Bladder microvascular endothelial cell (primary cell): Measurements from ENCODE around the gene RLN3. TPM values are rescaled to one million over a fixed set of nuclear protein-coding genes. Genes with fewer than 3 reads are reported as not detected.

Experiments used
- total RNA-seq: library from RNA; depleted of rRNA; stranded (reverse); fragments of >200 nt; gene quantifications from 2 replicates; pipeline ENCODE4 v1.2.3, GENCODE V29; 2014

The RLN3 gene
- not detected in 2 replicates for total RNA-seq

DNA sequence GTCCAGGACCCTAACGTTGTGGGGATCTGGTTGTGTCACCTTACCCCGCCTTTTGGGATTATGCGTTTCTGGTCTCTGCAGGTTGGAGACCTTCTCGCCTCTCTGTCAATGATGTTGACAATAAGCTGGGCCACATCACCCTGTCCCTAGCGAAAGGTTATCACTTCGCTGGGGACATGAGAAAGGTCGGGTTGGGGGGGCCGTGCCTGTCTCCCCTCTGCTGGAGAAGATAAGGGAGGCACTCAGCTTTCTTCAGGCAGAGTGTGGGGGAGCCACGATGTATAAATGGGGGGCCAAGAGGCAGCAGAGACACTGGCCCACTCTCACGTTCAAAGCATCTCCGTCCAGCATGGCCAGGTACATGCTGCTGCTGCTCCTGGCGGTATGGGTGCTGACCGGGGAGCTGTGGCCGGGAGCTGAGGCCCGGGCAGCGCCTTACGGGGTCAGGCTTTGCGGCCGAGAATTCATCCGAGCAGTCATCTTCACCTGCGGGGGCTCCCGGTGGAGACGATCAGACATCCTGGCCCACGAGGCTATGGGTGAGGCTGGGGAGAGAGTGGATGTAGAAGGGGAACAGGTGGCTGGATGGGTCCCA is at the start of gene RLN3:
Gene RLN3, plus strand, starts transcription at position 293 of the 595 bp plus-strand sequence. Its CDS starts 57 bp downstream, at position 350.

DNA sequence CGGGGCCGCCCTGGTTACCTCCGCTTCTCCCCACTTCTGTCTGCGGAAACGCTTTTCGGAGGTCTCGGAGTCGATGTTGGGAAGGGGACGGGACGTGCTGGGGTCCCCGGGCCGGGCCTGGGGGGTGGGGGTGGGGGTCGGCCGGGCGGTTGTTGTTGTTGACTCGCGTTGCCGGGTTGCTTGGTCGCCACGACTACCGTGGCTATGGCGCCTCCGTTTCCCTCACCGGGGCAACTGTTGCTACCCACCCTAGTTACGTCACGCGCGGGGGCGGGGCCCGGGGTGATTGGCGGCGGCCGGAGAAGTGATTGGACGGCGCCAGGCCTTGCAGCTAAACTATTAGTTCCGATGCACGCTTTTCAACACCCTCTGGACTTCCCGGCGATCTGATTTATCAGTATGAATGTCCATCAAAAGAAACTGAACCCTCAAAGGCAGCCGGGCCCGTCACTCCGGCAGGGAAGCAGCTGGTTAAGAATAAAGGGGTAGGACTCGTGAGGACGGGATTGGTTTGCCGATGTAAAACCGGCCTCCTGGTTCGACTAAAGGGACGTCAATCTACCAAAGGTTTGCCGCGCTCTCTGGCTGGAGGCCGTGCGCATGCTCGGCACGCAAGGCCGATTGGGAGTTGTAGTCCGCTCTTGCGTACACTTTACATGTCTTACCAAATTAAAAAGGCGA is 21.7 kb upstream of the RLN3 start, which contains the start of gene RFX1:
Gene RFX1, minus strand, starts transcription at position 236 of the 681 bp plus-strand sequence. CDS start 12,477 bp downstream, outside the sequence.

GRCh38 chr19:14031719-14032480 is 4.0 kb downstream of the RLN3 start, which contains the start of gene IL27RA:
Gene IL27RA (plus strand): TSS chr19:14031762. CDS start chr19:14031873, 111 bp downstream.

GRCh38 chr19:14061751-14062557 is 34.0 kb downstream of the RLN3 start, which contains the start of gene PALM3:
Gene PALM3 (minus strand): TSS chr19:14062076. CDS start chr19:14061980, 96 bp downstream.

GRCh38 chr19:14072535-14073260 is 44.8 kb downstream of the RLN3 start, which contains the start of gene MISP3:
Gene MISP3 (plus strand): TSS chr19:14072786. CDS start chr19:14073310, 524 bp downstream.

Other genes starting within 250 kb of the RLN3 start
- gene ZSWIM4, start 232.7 kb upstream of the RLN3 start, total RNA-seq: 8.7 and 32.0 TPM in 2 replicates
- 0.94 TPM in 1 of 2 replicates, not detected in the other for gene NANOS3, start 151.0 kb upstream of the RLN3 start, total RNA-seq
- 0.63 and 0.97 TPM in 2 replicates for gene BRME1, start 122.0 kb upstream of the RLN3 start, total RNA-seq
- 6.3 and 10.1 TPM in 2 replicates for gene CC2D1A, start 121.9 kb upstream of the RLN3 start, total RNA-seq
- gene PODNL1, start 89.7 kb upstream of the RLN3 start, total RNA-seq: 0.13 and 0.16 TPM in 2 replicates
- gene DCAF15, start 75.6 kb upstream of the RLN3 start, total RNA-seq: 11.3 and 15.8 TPM in 2 replicates
- 1.6 and 6.4 TPM in 2 replicates for gene RFX1, start 21.8 kb upstream of the RLN3 start, total RNA-seq
- gene IL27RA, start 3.6 kb downstream of the RLN3 start, total RNA-seq: 4.2 and 7.8 TPM in 2 replicates
- gene PALM3, start 33.9 kb downstream of the RLN3 start, total RNA-seq: not detected in 2 replicates
- gene MISP3, start 44.6 kb downstream of the RLN3 start, total RNA-seq: 0.16 and 0.19 TPM in 2 replicates
- gene C19orf67, start 57.6 kb downstream of the RLN3 start, total RNA-seq: not detected in 2 replicates
- gene SAMD1, start 62.6 kb downstream of the RLN3 start, total RNA-seq: 13.8 and 20.6 TPM in 2 replicates
- 36.1 and 76.5 TPM in 2 replicates for gene PRKACA, start 89.6 kb downstream of the RLN3 start, total RNA-seq
- gene ASF1B, start 108.4 kb downstream of the RLN3 start, total RNA-seq: 12.7 and 18.3 TPM in 2 replicates
- 0.65 and 10.7 TPM in 2 replicates for gene ADGRL1, start 178.0 kb downstream of the RLN3 start, total RNA-seq